GM21825 (cell line): ENCODE results near the gene SP3.

ENCODE experiments used
- ATAC-seq: cut with Tn5 transposase; IDR thresholded peaks from one replicate; pipeline ENCODE4 v1.9.1; 2021; ENCODE audit warnings: mild to moderate bottlenecking, moderate library complexity; ENCODE audit not compliant: unreplicated experiment

The SP3 gene

DNA sequence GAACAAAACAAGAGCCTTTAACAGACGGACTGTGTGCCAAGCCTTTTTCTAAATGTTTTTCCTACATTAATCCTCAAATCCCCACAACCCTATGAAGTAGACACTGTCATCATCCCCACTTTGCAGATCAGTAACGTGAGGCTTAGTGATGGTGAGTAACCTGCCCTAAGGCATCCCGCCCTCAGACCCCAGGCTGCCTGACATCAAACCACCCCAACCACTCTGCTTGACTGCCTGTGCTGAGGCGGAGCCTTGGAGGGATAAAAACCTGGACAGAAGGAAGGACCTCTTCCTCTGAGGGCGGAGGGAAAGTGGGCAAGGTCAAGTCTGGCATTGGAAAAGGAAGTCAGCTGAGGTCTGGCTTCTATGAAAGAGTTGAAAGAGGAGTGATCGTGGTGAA lies 104.6 kb downstream of the SP3 start:
- no peak for ATAC-seq

DNA sequence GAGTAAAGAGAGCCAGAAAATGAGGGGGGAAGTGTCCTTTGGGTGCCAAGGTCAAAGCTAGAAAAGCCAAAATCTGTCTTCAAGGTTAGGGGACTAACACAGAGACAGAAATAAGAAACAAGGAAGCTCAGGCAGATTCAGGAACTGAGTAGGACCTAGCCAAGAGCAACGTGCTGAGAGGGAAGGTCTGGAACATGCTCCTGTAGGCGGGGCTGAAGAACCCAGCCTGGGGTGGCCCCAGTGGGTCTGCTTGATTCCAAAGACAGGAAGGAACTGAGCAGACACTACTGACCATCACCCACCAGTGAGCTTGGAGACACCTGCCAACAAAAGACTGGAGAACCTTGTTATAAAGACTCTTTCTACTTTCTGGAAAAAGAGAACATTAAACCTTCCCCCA lies 105.1 kb downstream of the SP3 start:
- ATAC-seq: no peak

DNA sequence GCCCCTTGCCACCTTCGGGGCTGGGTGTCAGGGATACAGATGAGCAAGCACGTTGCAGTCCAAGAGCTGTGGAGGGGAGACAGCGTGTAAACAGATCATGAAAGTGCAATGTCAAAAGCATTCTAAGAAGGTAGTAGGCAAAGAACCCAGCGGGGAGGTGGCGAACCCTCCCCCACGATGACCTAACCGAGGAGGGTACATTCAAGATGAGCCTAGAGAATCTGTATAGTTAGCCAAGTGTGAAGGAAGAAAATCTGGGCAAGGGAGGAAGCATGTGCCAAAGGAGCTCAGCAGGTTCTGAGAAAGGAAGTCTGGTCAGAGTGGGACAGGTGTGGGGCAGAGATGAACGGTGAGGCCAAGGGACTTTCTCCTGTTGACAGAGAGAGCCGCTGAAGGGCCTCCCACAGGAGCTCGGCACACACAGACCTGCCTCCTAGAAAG lies 106.9 kb downstream of the SP3 start:
- ATAC-seq: no peak
